ENCODE data around the gene GPR151.
"Not testable (repeated sequence)": the region's sequence is repeated elsewhere in the genome, so short reads cannot be mapped to it uniquely, and the experiment has no call there.

GPR151 gene

GRCh38 chr5:146516151-146516475, at the start of gene GPR151:
TSS of gene GPR151 (minus strand) at chr5:146516190. CDS start at chr5:146516113, 77 bp downstream.
- DNase-seq, result no peak

DNA sequence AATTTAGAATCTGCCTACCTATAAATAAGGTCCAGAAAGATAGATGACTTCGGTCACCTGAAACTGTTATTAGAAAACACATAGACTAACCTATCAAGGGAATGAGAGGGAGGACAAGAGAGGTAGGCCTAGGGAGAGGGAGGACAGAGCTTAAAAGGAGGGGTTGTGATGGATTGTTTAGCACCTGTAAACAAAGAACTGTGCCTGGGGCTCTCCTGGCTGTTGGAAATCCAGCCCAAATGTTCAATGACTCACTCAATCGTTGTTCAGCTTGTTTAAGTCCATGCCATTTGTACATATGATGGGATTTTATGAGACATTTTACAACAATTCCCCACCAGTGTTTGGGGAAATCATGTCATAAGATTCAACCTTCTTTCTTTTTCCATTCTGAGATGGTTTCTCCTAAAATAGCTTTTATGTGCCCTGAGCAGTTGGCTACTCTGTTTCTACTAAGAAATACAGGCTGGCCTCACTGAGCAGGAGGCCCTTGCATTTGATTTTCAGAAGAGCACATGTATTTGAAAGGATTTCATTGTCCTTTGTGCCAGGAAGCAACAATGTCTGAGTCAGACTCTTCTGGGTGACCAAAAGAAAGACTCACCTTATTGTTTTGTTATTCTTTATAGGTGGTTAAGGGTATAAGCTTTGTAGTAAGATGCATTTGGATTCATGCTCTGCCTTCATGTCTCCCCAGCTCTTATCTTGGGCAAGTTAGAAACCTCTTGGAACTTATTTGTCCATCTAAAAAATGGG, 48.2 kb upstream of the GPR151 start:
- no peak for DNase-seq

DNA sequence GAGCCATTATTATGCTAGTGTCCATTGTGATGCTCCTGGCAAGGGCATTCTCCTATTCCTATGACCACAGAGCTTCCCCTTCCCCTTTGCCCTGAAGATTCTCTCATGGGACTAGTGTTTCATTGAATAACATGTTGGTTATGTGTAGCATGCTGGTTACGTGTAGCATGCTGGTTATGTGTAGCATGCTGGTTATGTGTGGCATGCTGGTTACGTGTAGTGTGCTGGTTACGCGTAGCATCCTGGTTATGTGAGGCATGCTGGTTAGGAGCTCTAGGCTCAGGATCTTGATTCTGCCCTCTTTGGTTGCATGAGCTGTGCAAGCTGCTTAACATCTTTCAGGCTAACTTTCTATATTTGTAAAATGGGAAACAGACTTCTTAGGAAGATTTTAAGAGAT, 46.5 kb upstream of the GPR151 start:
- DNase-seq, result no peak

- no peak for DNase-seq
Measured at GRCh38 chr5:146561711-146562110, 45.7 kb upstream of the GPR151 start.

GRCh38 chr5:146560205-146560812, 44.3 kb upstream of the GPR151 start:
- DNase-seq, result no peak

DNA sequence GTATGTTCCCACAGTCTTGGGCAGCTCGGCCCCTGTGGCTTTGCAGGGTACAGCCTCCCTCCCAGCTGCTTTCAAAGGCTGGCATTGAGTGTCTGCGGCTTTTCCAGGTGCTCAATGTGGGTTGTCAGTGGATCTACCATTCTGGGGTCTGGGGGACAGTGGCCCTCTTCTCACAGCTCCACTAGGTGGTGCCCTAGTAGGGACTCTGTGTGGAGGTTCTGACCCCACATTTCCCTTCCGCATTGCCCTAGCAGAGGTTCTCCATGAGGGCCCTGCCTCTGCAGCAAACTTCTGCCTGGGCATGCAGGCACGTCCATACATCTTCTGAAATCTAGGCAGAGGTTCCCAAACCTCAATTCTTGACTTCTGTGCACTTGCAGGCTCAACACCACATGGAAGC, 40.9 kb upstream of the GPR151 start:
- DNase-seq, result not testable (repeated sequence)

- DNase-seq, result no peak
Measured at GRCh38 chr5:146553446-146553845, 37.5 kb upstream of the GPR151 start.

- DNase-seq, result no peak
Measured at GRCh38 chr5:146549615-146550014, 33.6 kb upstream of the GPR151 start.

- no peak for DNase-seq
Measured at GRCh38 chr5:146548781-146549449, 32.9 kb upstream of the GPR151 start.

GRCh38 chr5:146544232-146544631, 28.2 kb upstream of the GPR151 start:
- no peak for DNase-seq

DNA sequence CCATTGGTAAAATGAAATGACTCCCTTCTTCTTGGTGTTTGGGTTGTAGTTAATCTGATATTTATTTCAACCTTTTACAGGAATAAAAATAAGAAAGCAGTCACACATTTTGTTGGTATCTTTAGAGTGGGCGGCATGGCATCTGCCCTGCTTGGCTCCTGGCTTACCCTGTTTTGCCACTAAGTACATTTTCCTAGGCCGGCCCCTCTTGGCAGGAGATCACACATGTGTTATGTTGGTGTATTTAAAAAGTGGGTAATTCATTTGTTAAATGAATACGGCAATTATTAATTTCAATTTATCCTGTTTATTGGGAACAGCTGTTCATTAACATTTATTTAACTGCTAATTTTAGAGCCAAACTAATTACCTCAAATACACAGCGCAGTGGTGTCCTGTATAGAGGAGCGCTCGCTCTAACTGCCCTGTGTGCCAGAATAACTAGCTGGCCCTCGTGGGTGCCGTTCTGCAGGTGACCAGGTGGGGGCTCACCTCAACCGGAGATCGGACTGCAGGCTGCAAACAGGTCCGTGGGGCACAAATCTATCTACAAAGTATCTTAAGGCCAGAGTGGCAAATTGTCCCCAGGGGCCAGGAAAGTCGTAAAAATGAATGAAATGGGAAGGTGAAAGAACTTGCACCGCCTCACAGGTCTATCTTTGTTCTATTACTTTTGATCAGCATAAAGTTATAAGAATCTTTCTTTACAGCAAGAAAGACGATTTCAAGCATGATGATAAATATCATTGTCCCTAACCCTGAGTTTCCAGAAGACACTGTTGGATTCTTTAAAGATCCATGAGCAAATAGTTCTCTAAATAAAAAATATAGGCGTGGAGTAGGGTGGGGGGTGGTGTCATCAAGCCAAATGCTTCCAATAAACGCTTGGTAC, 26.2 kb upstream of the GPR151 start:
- DNase-seq, result peak; percentile 59

DNA sequence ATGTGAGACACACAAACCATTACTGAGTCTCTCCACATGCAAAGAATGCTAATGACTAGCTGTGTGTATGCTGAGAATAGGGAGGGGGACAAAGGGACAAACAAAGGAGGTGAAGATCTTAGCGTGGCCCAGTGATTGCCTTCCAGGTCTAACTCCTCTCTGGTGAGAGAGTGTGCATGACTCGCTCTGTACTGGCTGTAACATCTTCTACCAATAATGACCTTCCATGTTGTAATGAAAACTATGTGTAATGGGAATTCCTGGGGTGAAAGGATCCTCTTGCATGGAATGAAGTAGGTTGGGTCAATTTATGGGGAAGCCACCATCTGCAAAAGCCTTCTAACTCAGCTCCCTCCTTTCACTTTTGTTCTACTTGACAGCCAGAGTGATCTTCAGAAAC, 24.4 kb upstream of the GPR151 start:
- no peak for DNase-seq

- no peak for DNase-seq
Measured at GRCh38 chr5:146539973-146540372, 24.0 kb upstream of the GPR151 start.

DNA sequence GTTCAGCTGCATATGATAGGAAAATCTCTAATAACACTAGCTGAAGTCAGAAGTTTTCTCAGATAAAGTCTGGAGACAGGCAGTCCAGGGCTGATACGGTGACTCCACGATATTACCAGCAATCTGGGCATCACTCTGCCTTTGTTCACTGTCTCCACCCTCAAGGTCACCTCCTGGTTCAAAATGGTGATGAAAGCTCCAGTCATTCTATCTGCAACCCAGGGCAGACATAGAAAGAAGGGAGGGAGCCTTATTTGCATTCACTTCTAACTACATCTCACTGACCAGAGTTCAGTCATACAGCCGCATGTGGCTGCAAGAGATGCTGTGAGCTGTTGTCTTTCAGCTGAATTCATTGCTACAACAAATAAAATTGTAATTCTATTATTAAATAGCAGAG, 22.4 kb upstream of the GPR151 start:
- no peak for DNase-seq

DNA sequence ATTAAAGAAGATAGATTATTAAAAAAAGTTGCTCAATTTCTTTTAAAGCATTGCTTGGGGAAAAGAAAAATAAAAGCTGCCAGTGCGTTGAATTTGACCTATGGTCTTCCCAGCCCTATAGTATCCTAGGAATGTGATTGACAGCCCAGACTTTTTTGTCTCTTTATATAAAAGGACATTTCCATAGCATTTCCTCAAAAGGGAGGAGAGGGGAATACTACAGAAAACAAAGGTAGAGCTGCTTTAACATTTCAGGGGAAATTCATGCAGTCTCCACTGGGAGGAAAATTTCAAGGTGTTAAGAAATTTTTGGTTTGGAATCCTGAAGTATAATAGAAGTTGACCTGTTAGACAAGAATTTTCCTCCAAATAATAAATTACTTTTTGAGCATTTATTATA, 17.9 kb upstream of the GPR151 start:
- no peak for DNase-seq

DNA sequence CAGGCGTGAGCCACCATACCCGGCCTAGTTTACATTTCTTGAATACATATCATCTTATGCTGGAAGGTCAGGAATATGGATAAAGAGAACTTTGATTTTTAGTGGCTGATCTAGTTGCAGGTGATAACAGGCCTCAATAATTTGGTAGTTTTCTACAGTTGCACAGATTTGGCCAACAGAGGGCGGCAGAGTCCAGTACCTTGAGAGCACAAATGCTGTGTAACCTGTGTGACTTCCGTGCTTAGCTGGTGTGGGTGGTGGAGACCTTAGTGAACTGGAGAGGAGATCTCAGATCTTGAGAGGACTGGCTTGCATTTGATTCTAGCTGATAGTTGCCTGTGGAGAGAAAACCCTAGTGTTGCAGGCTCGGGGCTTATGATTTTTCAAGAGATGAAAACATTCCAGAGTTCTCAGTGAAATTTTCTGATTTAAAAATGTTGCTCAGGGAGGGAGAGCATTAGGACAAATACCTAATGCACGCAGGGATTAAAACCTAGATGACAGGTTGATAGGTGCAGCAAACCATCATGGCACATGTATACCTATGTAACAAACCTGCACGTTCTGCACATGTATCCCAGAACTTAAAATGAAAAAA, 17.4 kb upstream of the GPR151 start:
- peak; percentile 62 for DNase-seq

- DNase-seq, result no peak
Measured at GRCh38 chr5:146529984-146530383, 14.0 kb upstream of the GPR151 start.

DNA sequence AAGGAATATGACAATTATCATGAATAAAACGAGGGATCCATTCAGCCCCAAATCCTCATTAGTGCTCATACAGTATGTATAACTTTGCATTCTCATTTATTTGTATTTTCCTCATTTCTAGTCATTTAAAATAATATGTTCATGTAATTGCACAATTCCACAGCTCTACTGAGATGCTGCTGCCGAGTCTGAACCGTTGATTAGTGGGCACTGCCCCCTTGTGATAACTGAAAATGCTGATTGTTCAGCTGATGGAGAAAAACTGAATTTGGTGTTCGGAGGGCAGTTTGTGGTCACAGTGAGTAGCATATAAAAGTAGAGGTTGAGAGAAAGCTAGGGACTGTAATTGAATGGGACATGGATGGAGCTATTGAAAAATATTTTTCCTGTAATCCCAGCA, 12.2 kb upstream of the GPR151 start:
- DNase-seq, result no peak

GRCh38 chr5:146527785-146528184, 11.8 kb upstream of the GPR151 start:
- no peak for DNase-seq

DNA sequence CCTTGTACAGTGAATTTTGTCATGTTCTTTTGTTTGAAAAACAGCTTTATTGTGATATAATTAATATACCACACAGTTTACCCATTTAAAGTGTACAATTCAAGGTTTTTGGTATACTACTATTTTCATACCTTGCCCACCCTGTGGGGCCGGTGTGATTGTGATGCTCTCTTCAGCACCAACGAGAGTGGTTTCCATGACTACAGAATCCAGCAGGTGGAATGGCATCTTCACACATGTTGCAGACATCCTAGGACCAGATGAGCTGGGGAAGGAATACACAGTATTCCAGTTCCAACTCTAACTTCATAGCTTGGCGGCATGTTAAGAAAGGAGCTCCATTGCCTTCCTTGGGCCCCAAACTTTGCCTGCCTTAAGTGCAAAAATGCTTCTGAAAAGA, 7.7 kb upstream of the GPR151 start:
- DNase-seq, result no peak

DNA sequence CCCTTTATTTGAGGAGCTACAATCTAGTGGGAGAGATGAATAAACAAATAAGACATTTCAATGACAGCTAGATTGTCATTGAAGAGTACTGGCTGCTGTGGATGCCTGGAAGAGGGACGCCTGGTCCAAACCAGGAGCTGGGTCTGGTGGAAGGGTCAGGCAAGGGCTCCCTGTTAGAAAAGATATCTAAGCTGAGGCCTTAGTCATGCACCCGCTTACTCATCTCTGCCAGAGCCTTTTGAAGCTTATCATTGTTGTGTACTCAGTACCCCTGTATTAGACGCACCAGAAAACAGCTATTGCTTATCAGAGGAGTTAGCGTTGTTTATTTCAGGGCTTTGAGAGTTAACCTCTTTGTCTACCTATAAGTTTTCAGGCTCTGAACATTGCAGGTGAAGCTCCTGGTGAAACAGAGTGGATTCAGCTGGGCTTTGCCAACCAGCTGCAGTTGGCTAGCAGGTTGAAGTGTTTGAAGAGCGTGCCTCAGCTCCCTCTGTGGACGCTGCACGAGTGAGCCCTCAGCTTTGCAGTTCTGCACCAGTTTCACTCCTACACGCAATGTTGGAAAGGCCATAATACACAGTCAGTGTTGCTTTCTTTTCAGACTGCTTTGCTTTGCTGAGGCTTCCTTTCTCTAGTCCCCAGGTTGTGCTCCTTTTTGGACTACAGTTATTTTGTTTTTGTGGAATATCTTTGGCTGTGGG, 5.6 kb upstream of the GPR151 start:
- DNase-seq, result peak; percentile 57

- no peak for DNase-seq
Measured at GRCh38 chr5:146520731-146521130, 4.7 kb upstream of the GPR151 start.

All from NCI-H2029 (cell line).